Endothelial cell of umbilical vein (primary cell): ENCODE measurements around the gene APOL4.

Experiments used
- CTCF ChIP-seq, 2 donors: IDR thresholded peaks; 1 replicate in 1 of 2; 2 replicates in 1 of 2; pipeline ENCODE4 v1.5.1; 2011; ENCODE audit warnings: low read length in 2 of 2, mild to moderate bottlenecking in 2 of 2, moderate library complexity in 2 of 2, control low read depth in 1 of 2, inconsistent platforms in 1 of 2, low read depth in 1 of 2; ENCODE audit not compliant: insufficient read depth in 1 of 2; ENCODE audit errors: extremely low read depth in 1 of 2
- POLR2A ChIP-seq: IDR thresholded peaks from 2 replicates; pipeline ENCODE4 v1.6.1; 2012; ENCODE audit warnings: low read depth, mild to moderate bottlenecking, control low read depth, low read length
- TF ChIP-seq, protein P1 (sequence below): IDR thresholded peaks from 2 replicates; pipeline ENCODE4 v1.6.1; 2011; ENCODE audit not compliant: insufficient read depth, insufficient read length

DNA sequence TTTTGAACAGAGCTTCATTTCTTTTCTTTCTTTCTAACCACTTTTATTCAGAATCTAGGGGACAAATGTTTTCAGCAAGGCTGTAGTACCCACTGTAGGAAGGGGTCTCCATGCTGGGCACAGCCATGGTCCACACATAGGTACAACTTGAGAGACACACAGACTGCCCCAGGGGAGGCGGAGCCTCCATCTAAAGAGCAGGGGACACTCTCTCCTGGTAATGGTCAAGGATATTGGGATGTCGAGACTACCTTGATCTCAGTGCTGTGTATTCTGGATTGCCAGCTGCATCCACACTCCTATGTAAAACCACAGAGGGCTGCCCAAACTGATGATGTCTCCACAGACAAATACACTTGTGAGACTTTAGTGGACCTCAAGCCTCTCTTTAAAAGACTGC, 38.1 kb downstream of the APOL4 start:
- TF ChIP-seq, protein P1, sequence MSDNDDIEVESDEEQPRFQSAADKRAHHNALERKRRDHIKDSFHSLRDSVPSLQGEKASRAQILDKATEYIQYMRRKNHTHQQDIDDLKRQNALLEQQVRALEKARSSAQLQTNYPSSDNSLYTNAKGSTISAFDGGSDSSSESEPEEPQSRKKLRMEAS = no peak
- no peak for TF ChIP-seq CTCF (IDR thresholded peaks at IDR 0.05; ENCODE audit: extremely low read depth in 1 of 2, insufficient read depth in 1 of 2, low read depth in 1 of 2, low read length in 2 of 2)
- no peak for TF ChIP-seq POLR2A
